SU-DHL-6 (cell line): Measurements from ENCODE around the gene HAUS7.

Source experiments
- CTCF ChIP-seq: fragments of 200-600 bp; sonication (generic); IDR thresholded peaks from one replicate; pipeline ENCODE4 v1.5.1; 2017; ENCODE audit warnings: antibody characterized with exemption, mild to moderate bottlenecking, low read length, moderate library complexity; ENCODE audit not compliant: insufficient read depth, poor library complexity, severe bottlenecking
- EZH2phosphoT487 ChIP-seq: fragments of 200-600 bp; sonication (generic), shearing (Covaris generic); conservative IDR thresholded peaks from 2 replicates; pipeline ENCODE4 v1.6.1; 2018; ENCODE audit warnings: mild to moderate bottlenecking, antibody characterized with exemption, low read length, moderate library complexity, mixed read lengths

- TF ChIP-seq CTCF (no peak), EZH2phosphoT487 (no peak)
Measured at GRCh38 chrX:153511784-153512500, 41.6 kb upstream of the HAUS7 start.
